GM19468 (cell line): ENCODE data around the gene ZNF319.
"Not testable (repeated sequence)": the region's sequence is repeated elsewhere in the genome, so short reads cannot be mapped to it uniquely, and the experiment has no call there.

ENCODE experiments used
- ATAC-seq: cut with Tn5 transposase; IDR thresholded peaks from one replicate; pipeline ENCODE4 v1.9.1; 2021; ENCODE audit warnings: mild to moderate bottlenecking, moderate library complexity, moderate number of reproducible peaks; ENCODE audit not compliant: unreplicated experiment; ENCODE audit errors: extremely low read depth

ZNF319 gene

GRCh38 chr16:57982385-57982784, 18.1 kb downstream of the ZNF319 start:
- no peak for ATAC-seq

- ATAC-seq, result no peak
Observed at GRCh38 chr16:57981636-57982035, 18.8 kb downstream of the ZNF319 start.

GRCh38 chr16:57979006-57979585, 21.4 kb downstream of the ZNF319 start:
- ATAC-seq, result no peak

- not testable (repeated sequence) for ATAC-seq
Observed at GRCh38 chr16:57978070-57978465, 22.4 kb downstream of the ZNF319 start.

- no peak for ATAC-seq
Observed at GRCh38 chr16:57977418-57978069, 22.9 kb downstream of the ZNF319 start.

GRCh38 chr16:57976331-57976796, 24.1 kb downstream of the ZNF319 start:
- no peak for ATAC-seq

- no peak for ATAC-seq
Observed at GRCh38 chr16:57972306-57972705, 28.2 kb downstream of the ZNF319 start.

GRCh38 chr16:57971848-57972247, 28.6 kb downstream of the ZNF319 start:
- ATAC-seq, result no peak

- no peak for ATAC-seq
Observed at GRCh38 chr16:57970970-57971369, 29.5 kb downstream of the ZNF319 start, which contains the start of gene CNGB1. TSS of gene CNGB1 (minus strand) at chr16:57971128. CDS start at chr16:57967286, 3,842 bp downstream.

- no peak for ATAC-seq
Observed at GRCh38 chr16:57970319-57970718, 30.2 kb downstream of the ZNF319 start.

GRCh38 chr16:57969451-57970123, 30.9 kb downstream of the ZNF319 start:
- no peak for ATAC-seq

- ATAC-seq, result no peak
Observed at GRCh38 chr16:57967916-57968315, 32.6 kb downstream of the ZNF319 start.

- ATAC-seq, result no peak
Observed at GRCh38 chr16:57966986-57967385, 33.5 kb downstream of the ZNF319 start.

GRCh38 chr16:57966204-57966771, 34.2 kb downstream of the ZNF319 start:
- ATAC-seq, result no peak

- no peak for ATAC-seq
Observed at GRCh38 chr16:57964157-57964700, 36.2 kb downstream of the ZNF319 start.

GRCh38 chr16:57962756-57963155, 37.7 kb downstream of the ZNF319 start:
- ATAC-seq, result no peak

- ATAC-seq, result no peak
Observed at GRCh38 chr16:57962046-57962445, 38.4 kb downstream of the ZNF319 start.

- no peak for ATAC-seq
Observed at GRCh38 chr16:57961538-57961937, 38.9 kb downstream of the ZNF319 start.

GRCh38 chr16:57960826-57961472, 39.5 kb downstream of the ZNF319 start:
- ATAC-seq, result no peak

GRCh38 chr16:57960310-57960709, 40.2 kb downstream of the ZNF319 start:
- ATAC-seq, result no peak
